GM12872 (cell line): Measurements from ENCODE around the gene LMBR1.

Experiments used
- TF ChIP-seq, protein P1 (sequence below): IDR thresholded peaks from 3 replicates; pipeline ENCODE4 v1.5.1; 2011; ENCODE audit warnings: low read depth, mild to moderate bottlenecking, low read length, moderate library complexity; ENCODE audit not compliant: insufficient read depth

LMBR1 gene

DNA sequence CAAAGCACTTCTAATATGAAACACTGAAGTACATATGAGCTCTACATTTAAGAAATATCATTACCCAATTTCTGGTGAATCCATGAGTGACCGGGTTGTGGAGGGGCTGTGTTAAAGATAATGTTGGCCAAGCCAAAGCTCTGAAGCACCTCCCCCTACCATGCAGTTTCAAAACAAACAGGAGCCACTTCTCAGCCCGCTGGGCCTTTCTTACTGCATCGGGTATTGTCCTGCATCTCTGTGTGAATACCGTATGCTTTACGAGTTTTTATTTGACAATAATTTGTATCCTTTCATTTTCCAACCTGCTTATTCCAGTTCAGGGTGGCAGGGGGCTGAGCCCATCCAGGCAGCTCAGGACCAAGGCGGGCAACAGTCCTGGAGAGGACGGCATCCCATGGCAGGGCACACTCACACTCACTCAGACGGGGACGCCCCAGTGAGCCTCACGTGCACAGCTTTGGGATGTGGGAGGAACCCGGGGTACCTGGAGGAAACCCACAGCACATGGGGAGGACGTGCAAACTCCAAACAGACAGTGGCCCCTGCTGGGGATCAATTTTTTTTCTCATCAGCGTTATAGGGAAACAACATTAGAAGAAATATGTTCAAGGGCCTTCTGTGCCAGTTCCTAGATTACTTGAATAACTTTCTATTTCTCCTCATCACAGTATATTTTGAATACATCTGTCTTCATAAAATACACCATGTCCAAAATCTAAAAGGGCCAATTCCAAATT lies 250.5 kb downstream of the LMBR1 start:
- TF ChIP-seq, protein P1, sequence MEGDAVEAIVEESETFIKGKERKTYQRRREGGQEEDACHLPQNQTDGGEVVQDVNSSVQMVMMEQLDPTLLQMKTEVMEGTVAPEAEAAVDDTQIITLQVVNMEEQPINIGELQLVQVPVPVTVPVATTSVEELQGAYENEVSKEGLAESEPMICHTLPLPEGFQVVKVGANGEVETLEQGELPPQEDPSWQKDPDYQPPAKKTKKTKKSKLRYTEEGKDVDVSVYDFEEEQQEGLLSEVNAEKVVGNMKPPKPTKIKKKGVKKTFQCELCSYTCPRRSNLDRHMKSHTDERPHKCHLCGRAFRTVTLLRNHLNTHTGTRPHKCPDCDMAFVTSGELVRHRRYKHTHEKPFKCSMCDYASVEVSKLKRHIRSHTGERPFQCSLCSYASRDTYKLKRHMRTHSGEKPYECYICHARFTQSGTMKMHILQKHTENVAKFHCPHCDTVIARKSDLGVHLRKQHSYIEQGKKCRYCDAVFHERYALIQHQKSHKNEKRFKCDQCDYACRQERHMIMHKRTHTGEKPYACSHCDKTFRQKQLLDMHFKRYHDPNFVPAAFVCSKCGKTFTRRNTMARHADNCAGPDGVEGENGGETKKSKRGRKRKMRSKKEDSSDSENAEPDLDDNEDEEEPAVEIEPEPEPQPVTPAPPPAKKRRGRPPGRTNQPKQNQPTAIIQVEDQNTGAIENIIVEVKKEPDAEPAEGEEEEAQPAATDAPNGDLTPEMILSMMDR, result no peak

DNA sequence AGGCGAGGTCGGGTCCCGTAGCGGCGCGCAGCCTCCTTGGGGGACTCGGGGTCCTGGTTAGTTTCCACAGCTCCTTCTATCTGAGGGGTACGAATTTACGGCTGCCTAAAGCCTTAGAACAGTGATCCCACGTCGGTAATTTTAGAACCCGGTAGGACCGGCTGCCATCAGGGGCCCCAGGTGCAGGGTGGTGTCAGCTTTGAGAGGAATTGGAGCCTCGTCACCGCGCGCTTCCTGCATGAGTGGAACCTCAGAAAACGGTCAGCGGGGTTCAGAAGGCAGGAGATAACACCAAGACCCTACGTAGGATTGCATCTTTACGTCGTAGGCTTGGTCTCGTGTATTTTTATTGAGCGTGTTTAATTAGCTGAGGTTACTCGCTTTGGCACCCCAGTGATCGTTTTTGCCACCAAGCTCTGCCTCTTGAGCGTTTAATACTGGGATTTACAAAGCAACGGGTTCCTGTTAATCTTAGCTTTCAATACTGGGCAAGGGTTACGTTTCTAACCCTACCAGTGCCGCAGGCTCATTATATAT lies 252.0 kb downstream of the LMBR1 start:
- TF ChIP-seq, protein P1, result no peak

DNA sequence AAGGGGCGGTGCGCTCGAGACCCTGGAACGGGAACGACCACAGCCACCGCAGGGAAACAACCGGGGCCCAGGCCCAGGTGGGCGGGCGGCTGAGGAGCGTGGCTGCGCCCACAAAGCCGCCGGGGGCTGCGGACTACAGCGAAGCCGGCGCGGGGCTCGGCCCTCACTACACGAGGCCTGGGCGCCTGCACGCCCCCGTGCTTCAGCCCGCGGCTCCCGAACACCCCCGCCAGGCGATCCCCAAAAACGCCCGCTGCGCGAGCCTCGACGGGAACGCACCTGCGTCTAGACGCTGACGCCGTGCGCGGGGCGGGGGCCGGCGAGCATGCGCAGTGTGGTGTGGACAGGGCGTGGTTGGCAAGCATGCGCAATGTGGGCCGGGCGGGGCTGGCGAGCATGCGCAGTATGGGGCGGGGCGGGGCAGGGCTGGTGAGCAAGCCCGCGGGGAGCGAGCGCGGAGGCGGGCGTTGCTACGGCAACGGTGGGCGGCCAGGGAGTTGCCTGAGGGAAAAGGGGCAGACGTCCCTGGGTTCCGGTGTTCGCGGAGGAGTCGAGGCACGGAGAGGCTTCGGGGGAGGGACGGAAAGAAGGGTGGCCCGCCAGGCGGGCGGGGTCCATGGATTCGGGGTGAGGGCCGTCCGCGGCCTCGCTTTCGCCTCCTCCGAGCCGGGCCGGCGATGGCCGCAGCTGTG lies 252.6 kb downstream of the LMBR1 start, which contains the start of gene RNF32:
Gene RNF32, plus strand, starts transcription at position 518 of the 692 bp plus-strand sequence. CDS start 3,104 bp downstream, outside the sequence.
- TF ChIP-seq, protein P1, result no peak

DNA sequence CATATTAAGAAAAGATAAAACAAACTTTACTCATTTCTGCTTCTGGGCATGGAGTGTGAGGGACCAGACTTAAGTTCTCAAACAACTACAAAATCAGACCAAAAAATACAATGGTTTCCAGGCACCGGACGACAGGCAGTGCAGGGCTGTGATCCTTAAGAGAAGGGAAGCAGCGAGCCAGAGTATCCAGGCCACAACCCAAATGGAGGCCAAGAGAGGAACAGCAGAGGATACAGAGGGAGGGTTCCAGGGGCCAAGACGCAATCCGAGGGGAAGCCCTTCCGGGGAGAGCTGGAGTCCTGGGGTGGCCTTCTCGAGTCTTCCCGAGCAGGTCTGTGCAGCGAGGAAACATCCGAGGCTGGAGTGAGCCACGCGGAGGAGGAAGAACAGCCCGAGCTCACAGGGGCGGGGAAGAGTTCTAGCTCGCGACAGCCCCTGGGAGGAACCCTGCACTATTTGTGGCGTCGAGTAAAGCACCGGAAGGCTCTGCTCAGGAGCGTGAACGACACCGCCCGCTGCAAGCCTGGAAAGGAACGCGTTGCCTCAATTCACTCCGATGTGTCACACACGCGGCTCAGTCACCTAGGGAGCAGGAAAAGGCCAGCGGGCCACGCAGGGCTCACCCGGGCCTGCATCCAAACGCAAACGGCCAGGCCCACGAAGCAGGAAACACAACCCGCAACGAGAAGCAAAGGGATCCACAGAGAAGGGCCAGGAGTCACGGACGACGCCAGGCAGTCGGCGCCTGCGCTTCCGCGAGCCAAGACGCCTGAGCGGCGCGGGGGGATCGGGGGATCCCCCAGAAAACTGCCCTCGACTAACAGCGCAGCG lies 253.3 kb downstream of the LMBR1 start:
- TF ChIP-seq, protein P1, result no peak

DNA sequence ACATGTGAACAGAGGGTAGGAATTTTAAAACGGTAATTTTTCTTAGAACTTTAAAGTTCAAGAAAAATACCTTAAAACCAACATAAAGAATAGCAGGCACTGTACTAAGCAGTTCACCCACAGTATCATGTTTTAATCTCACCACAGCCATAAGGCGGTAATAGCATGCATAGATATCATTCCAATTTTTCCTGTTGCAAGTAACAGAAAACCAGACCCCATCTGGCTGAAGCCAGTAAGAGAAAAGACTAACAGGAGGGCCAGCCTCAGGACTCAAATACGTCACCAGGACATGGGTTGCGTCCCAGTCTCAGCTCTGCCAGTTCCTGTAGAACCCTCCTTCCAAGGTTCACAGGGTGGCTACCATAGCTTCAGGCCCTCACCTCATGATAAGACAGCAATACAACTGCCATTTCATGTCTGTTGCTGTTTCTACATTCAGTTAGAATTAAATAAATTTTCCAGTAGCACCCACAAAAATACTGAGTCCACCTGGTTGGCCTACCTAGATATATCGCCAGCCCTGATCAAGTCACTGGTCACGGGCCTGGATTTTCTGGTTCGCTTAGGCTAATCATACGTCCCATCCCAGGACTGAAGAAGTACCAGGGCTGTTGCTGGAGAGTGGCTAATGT lies 254.4 kb downstream of the LMBR1 start:
- TF ChIP-seq, protein P1, result no peak

GRCh38 chr7:156635529-156636385 lies 257.2 kb downstream of the LMBR1 start:
- TF ChIP-seq, protein P1, result no peak
